BLaER1 (cell line): Measurements from ENCODE around the gene CLEC4F.
"Not testable (repeated sequence)": the region's sequence is repeated elsewhere in the genome, so short reads cannot be mapped to it uniquely, and the experiment has no call there.

ENCODE experiments used
- H3K27ac ChIP-seq: shearing (Covaris generic); formaldehyde crosslinking; 2 replicates; pipeline ENCODE4 v1.8.1; 2022
- H3K27me3 ChIP-seq: shearing (Covaris generic); formaldehyde crosslinking; 2 replicates; pipeline ENCODE4 v1.8.1; 2022
- H3K36me3 ChIP-seq: shearing (Covaris generic); formaldehyde crosslinking; 2 replicates; pipeline ENCODE4 v1.8.1; 2022
- H3K4me1 ChIP-seq: shearing (Covaris generic); formaldehyde crosslinking; 2 replicates; pipeline ENCODE4 v1.8.1; 2022
- H3K4me2 ChIP-seq: shearing (Covaris generic); formaldehyde crosslinking; 2 replicates; pipeline ENCODE4 v1.8.1; 2022
- H3K4me3 ChIP-seq: shearing (Covaris generic); formaldehyde crosslinking; 2 replicates; pipeline ENCODE4 v1.8.1; 2022
- H3K9ac ChIP-seq: shearing (Covaris generic); formaldehyde crosslinking; 2 replicates; pipeline ENCODE4 v1.8.1; 2022
- H3K9me3 ChIP-seq: shearing (Covaris generic); formaldehyde crosslinking; 2 replicates; pipeline ENCODE4 v1.8.1; 2022
- H4K20me1 ChIP-seq: shearing (Covaris generic); formaldehyde crosslinking; 2 replicates; pipeline ENCODE4 v1.8.1; 2022
- Cebpa-rat ChIP-seq: shearing (Covaris generic); IDR thresholded peaks from 2 replicates; pipeline ENCODE4 v1.8.1; 2022

CLEC4F gene

DNA sequence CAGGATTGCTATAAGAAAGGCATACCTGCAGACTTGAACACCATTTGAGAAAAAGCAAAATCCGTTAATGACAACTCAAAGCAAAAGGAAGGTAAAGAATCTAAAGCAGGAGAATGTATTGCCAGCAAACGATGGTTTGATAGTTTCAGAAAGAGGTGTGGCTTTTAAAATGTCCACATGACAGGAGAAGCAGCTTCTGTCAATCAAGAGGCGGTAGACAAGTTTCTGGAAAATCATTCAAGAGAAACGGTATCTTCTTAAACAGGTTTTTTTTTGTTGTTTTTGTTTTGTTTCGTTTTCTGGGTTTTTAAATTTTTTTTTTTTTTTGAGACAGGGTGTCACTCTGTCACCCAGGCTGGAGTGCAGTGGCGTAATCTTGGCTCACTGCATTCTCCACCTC lies 13.8 kb downstream of the CLEC4F start:
- H3K4me1 ChIP-seq, result peaks cover 6% of the 10 kb centered on the region; the same call in 1 of the 2 replicates
- no peak overlapping the region for H3K4me2 ChIP-seq
- no peaks in the 10 kb centered on the region for H3K27me3 ChIP-seq

DNA sequence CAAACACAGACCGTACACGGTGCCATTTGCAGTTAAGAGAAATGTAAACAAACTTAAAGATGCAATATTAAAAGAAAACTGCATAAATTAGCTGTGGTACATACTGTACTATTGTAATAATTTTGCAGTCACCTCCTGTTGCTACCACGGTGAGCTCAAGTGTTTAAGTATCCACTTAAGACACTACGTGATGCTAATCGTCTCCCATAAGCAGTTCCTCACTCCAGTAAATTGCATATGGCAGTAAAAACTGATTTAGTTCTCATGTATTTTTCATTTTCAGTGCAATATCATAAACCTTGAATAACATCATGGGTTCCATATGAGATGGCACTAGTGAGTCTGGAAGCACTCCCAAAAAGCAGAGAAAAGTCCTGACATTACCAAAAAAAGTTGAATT lies 14.4 kb downstream of the CLEC4F start:
- no peak overlapping the region for H3K9ac ChIP-seq
- no peak for TF ChIP-seq Cebpa-rat
- H3K36me3 ChIP-seq, result no peaks in the 10 kb centered on the region
- no peaks in the 10 kb centered on the region for H3K27me3 ChIP-seq
- no peak overlapping the region for H3K4me2 ChIP-seq
- no peak overlapping the region for H3K27ac ChIP-seq
- no peak overlapping the region for H3K4me3 ChIP-seq
- H4K20me1 ChIP-seq, result no peaks in the 10 kb centered on the region
- no peaks in the 10 kb centered on the region; the same call in 1 of the 2 replicates for H3K9me3 ChIP-seq
- H3K4me1 ChIP-seq, result peaks cover 6% of the 10 kb centered on the region; the same call in 1 of the 2 replicates

More for the DNA sequence above, 13.8 kb downstream of the CLEC4F start:
- no peak overlapping the region for H3K9ac ChIP-seq
- no peak overlapping the region for H3K27ac ChIP-seq
- no peaks in the 10 kb centered on the region for H4K20me1 ChIP-seq
- no peaks in the 10 kb centered on the region for H3K9me3 ChIP-seq
- no peak overlapping the region for H3K4me3 ChIP-seq
- H3K36me3 ChIP-seq, result no peaks in the 10 kb centered on the region
- TF ChIP-seq Cebpa-rat, result no peak

DNA sequence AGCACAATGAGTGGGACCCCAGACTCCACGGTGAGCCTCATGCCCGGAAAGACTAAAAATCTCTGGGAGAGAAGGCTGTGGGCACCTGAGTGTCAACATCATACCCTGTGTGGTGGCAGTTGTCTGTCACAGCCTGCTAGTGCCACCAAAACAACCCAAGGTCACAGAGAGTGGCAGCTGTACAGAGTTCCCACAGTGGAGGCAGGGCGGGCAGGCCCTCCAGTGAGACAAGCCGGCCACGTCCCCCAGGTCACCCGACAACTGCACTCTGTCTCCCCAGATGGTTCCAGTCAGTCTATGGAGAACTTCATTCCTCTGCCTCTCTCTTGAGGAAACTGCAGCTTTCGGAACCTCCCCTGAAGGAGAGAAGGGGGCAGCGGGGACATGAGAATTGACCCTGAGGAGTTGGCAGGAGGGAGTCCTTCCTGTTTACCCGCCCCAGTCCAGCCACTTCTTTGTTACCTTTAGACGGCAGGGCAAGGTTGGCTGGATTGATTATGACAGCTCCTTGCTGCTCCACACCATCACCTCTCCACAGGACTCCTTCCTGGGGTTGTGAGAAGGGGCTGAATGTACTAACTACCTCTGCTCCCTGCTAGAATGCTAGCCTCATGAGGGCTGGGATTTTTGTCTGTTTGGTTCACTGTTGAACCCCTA lies 18.7 kb downstream of the CLEC4F start:
- TF ChIP-seq Cebpa-rat, result no peak
- Histone ChIP-seq H3K36me3 (no peaks in the 10 kb centered on the region), H4K20me1 (no peaks in the 10 kb centered on the region)

DNA sequence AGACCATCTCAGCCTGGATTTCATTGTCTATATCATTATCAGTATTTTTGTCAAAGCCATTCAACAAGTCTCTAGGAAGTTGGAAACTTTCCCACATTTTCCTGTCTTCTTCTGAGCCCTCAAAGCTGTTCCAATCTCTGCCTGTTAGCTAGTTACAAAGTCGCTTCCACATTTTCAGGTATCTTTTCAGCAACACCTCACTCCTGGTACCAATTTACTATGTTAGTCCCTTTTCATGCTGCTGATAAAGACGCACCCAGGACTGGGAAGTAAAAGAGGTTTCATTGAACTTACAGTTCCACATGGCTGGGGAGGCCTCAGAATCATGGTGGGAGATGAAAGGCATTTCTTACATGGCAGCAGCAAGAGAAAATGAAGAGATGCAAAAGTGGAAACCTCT lies 20.7 kb downstream of the CLEC4F start:
- Histone ChIP-seq H3K27me3 (no peaks in the 10 kb centered on the region), H3K4me1 (no peaks in the 10 kb centered on the region), H3K9me3 (peaks cover 22% of the 10 kb centered on the region), H4K20me1 (no peaks in the 10 kb centered on the region), H3K36me3 (no peaks in the 10 kb centered on the region), H3K4me3 (no peak overlapping the region), H3K27ac (no peak overlapping the region), H3K9ac (no peak overlapping the region), H3K4me2 (no peak overlapping the region)
- no peak for TF ChIP-seq Cebpa-rat

More for the DNA sequence above, 18.7 kb downstream of the CLEC4F start:
- Histone ChIP-seq H3K27me3 (no peaks in the 10 kb centered on the region), H3K27ac (no peak overlapping the region), H3K4me3 (no peak overlapping the region), H3K9ac (no peak overlapping the region), H3K9me3 (peaks cover 22% of the 10 kb centered on the region), H3K4me2 (no peak overlapping the region), H3K4me1 (peaks cover 4% of the 10 kb centered on the region; the same call in 1 of the 2 replicates)

DNA sequence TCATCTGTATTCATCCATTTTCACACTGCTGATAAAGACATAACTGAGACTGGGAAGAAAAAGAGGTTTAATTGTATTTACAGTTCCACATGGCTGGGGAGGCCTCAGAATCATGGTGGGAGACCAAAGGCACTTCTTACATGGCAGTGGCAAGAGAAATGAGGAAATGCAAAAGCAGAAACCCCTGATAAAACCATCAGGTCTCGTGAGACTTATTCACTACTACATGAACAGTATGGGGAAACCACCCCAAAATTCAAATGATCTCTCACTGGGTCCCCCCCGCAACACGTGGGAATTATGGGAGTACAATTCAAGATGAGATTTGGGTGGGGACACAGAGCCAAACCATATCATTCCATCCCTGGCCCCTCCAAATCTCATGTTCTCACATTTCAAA lies 22.4 kb downstream of the CLEC4F start:
- H3K27ac ChIP-seq, H3K4me1 ChIP-seq, H4K20me1 ChIP-seq, H3K36me3 ChIP-seq, H3K9ac ChIP-seq, H3K4me2 ChIP-seq, H3K4me3 ChIP-seq, H3K27me3 ChIP-seq: not testable (repeated sequence)
- peaks cover 22% of the 10 kb centered on the region for H3K9me3 ChIP-seq

DNA sequence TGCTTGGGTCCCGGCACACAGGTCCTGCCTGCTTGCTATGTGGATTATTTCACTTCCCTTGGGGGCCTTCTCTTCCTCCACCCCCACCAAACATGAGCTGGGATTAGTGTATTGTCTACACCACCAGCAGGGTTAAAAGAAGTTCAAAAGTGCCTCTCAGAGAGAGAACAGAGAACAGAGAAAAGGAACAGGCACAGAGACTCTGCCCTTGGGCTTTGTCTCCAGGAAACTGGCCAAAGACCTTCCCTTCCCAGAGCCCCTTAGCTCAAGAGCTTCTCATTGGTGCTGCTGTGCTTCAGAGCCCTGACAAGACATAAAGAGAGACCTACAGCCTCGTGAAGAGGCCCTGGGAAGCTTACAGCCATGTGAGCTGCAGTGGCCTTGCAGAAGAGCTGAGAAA lies 22.9 kb downstream of the CLEC4F start:
- Histone ChIP-seq H3K27ac (no peak overlapping the region), H3K9me3 (peaks cover 22% of the 10 kb centered on the region), H3K4me3 (no peak overlapping the region), H4K20me1 (no peaks in the 10 kb centered on the region), H3K27me3 (no peaks in the 10 kb centered on the region), H3K4me2 (no peak overlapping the region), H3K9ac (no peak overlapping the region), H3K4me1 (no peaks in the 10 kb centered on the region), H3K36me3 (no peaks in the 10 kb centered on the region)
- no peak for TF ChIP-seq Cebpa-rat

DNA sequence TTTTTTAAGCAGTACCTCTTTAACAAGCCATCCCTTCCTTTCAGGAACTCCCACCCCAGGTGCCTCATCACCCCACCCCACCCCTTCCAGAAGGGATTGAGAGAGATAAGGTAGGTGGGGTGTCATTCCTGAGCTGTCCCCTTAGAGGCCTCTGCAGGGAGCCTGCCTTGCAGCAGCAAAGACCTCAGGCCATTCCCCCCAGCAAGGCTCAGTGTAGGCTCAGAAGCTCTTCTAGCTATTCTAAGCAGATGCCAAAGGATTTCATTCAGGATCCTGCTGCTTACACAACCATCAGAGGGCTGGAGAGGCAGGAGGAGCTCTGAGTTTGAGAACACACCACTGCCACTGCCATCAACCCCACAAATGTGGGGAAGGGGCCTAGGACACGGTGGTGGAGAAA lies 24.1 kb downstream of the CLEC4F start:
- TF ChIP-seq Cebpa-rat, result no peak
- Histone ChIP-seq H3K9me3 (peaks cover 22% of the 10 kb centered on the region), H3K4me3 (no peak overlapping the region), H3K4me2 (no peak overlapping the region), H3K27ac (no peak overlapping the region), H3K4me1 (no peaks in the 10 kb centered on the region), H3K27me3 (no peaks in the 10 kb centered on the region), H3K36me3 (no peaks in the 10 kb centered on the region), H4K20me1 (no peaks in the 10 kb centered on the region), H3K9ac (no peak overlapping the region)

DNA sequence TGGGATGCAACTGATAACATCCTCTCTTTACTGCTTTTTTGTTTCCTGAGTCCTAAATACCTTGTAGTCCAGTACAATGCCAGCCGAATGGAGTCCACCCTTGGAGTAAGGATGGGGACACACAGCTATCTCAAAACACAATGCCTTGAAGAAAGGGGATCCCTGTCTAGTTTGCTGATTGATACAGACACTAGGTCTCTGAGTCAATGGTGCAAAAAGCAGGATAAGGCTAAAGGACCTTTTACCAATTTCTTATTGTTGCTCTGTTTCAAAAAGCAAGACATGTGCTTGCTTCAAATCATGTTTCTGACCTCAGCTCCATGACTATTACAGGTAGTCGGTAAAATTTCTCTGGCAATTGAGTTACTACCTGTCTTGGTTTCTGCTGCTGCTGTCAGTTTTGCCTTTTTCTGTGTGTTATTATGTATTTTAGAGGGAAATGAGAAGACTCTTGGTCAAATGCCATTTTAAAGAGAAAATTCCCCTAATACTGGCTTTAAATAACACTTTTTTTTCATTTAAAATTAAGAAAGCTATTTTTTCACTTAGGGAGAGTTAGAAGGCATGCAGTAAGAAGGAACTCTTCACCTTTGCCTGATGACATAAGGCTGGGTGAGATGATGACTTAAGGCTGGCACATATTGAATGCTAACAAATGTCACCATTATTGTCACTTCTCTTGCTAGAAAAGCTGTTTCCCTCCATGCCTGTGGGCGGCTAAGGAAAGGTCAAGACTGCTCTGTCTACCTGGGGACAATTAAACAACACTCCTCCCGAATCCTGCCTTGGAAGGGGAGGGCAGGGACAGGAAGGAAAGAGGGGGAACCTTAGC lies 25.0 kb downstream of the CLEC4F start:
- Histone ChIP-seq H3K27me3 (no peaks in the 10 kb centered on the region; the same call in 1 of the 2 replicates), H4K20me1 (no peaks in the 10 kb centered on the region)
- no peak for TF ChIP-seq Cebpa-rat

DNA sequence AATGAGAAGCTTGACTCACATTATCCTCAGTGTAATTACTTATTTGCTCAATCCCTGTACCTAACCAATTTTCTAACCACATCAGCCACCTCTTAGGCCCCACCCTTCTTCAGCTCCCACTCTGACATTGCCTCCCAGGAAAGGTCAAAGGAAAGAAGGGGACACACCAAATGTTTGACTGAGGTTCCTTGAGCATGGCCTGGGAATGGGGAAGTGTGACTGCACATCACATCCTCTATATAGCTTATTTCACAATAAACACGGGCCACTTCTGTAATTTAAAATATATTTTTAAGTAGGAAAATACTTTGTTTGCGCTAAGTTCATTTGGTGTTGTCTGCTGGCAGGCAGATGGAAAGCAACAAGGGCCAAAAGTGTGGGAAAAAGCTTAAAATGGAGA lies 26.9 kb downstream of the CLEC4F start:
- no peak overlapping the region for H3K4me3 ChIP-seq
- TF ChIP-seq Cebpa-rat, result no peak
- no peaks in the 10 kb centered on the region for H3K36me3 ChIP-seq
- no peaks in the 10 kb centered on the region for H3K4me1 ChIP-seq
- H3K4me2 ChIP-seq, result no peak overlapping the region
- no peaks in the 10 kb centered on the region for H4K20me1 ChIP-seq
- H3K9me3 ChIP-seq, result peaks cover 3% of the 10 kb centered on the region; the same call in 1 of the 2 replicates
- H3K27ac ChIP-seq, result no peak overlapping the region
- H3K9ac ChIP-seq, result no peak overlapping the region
- H3K27me3 ChIP-seq, result peaks cover 9% of the 10 kb centered on the region; the same call in 1 of the 2 replicates

More for the DNA sequence above, 25.0 kb downstream of the CLEC4F start:
- H3K36me3 ChIP-seq, result no peaks in the 10 kb centered on the region
- no peak overlapping the region for H3K4me2 ChIP-seq
- H3K4me3 ChIP-seq, result no peak overlapping the region
- peaks cover 22% of the 10 kb centered on the region for H3K9me3 ChIP-seq
- no peak overlapping the region for H3K27ac ChIP-seq
- H3K4me1 ChIP-seq, result no peaks in the 10 kb centered on the region
- no peak overlapping the region for H3K9ac ChIP-seq

DNA sequence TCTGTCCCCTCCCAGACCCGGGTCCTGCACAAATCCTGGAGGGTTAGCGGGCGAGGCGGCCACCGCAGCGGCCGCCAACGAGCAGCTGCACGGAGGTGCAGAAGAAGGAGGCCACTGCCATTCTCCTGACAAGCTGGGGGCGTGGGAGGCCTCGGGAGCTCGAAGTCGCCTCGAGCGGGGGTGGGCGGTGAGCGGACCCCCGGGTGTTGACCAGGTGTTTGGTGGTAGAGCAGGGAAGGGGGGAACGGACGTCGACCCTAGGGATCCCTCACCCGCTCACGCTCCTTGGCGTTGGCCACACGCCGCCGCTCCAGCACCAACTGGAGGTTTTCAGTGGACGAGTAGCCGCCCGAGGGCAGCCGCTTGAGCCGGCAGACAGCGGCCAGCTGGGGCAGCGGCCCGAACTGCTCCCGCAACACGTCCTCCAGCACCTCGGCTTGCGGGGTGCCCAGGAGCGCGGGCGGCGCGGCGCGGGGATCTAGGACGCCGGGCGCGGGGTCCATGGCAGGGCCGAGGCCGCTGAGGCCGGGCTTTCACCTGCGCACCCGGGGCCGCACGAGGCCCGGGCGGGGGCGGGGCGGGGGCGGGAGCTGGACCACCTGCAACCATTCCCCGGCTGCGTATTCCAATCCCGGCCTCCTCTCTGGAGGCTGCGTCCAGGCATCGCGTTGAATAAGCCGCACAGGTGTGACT lies 30.1 kb downstream of the CLEC4F start, which contains the start of gene FIGLA:
Gene FIGLA (minus strand): TSS at position 508 of the 693 bp plus-strand sequence. CDS start 5 bp downstream, at position 503.
- no peak within 1 kb of the TSS for H3K9ac ChIP-seq
- TF ChIP-seq Cebpa-rat, result no peak
- H3K9me3 ChIP-seq, result no peaks in the 10 kb centered on the region
- H3K27me3 ChIP-seq, result peaks cover 9% of the 10 kb centered on the region; the same call in 1 of the 2 replicates
- H3K4me3 ChIP-seq, result no peak within 1 kb of the TSS
- H3K4me2 ChIP-seq, result no peak within 1 kb of the TSS
- peaks cover 9% of the 10 kb centered on the region for H3K4me1 ChIP-seq
- no peaks in the 10 kb centered on the region for H3K36me3 ChIP-seq
- H4K20me1 ChIP-seq, result no peaks in the 10 kb centered on the region
- H3K27ac ChIP-seq, result no peak within 1 kb of the TSS
